ENCODE data around the gene PCDHGB4.

Gene PCDHGB4

DNA sequence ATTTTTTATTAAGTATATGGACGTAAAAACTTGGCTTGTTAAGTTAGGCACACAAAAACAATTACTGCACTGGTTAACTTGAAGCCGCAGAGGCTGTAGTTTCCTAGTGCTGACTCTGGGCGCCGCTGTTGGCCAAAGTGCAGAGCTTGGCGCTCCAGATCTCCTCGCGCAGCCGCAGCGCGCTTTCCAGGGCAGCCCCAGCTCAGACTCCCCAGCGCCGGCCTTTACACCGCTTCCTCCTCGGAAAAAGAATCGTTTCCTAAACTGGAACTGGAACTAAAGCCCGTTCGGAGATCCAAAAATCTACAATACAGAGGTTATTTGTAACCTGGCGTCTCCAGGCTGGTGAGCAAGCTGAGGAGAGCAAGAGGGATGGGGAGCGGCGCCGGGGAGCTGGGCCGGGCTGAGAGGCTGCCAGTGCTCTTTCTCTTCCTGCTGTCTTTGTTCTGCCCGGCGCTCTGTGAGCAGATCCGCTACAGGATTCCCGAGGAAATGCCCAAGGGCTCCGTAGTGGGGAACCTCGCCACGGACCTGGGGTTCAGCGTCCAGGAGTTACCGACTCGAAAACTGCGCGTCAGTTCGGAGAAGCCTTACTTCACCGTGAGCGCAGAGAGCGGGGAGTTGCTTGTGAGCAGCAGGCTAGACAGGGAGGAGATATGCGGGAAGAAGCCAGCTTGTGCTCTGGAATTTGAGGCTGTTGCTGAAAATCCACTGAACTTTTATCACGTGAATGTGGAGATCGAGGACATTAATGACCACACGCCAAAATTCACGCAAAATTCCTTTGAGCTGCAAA is 10.5 kb downstream of the PCDHGB4 start, which contains the start of gene PCDHGB5:
Gene PCDHGB5 (plus strand): TSS at position 192 of the 796 bp plus-strand sequence. CDS start 181 bp downstream, at position 373.
- peak; percentile 68 for DNase-seq (ENCODE audit: low read depth)
- peak within 1 kb of the TSS; percentile 49 for H3K4me3 ChIP-seq (ENCODE audit: low read depth, low read length)
- TF ChIP-seq, protein P1, sequence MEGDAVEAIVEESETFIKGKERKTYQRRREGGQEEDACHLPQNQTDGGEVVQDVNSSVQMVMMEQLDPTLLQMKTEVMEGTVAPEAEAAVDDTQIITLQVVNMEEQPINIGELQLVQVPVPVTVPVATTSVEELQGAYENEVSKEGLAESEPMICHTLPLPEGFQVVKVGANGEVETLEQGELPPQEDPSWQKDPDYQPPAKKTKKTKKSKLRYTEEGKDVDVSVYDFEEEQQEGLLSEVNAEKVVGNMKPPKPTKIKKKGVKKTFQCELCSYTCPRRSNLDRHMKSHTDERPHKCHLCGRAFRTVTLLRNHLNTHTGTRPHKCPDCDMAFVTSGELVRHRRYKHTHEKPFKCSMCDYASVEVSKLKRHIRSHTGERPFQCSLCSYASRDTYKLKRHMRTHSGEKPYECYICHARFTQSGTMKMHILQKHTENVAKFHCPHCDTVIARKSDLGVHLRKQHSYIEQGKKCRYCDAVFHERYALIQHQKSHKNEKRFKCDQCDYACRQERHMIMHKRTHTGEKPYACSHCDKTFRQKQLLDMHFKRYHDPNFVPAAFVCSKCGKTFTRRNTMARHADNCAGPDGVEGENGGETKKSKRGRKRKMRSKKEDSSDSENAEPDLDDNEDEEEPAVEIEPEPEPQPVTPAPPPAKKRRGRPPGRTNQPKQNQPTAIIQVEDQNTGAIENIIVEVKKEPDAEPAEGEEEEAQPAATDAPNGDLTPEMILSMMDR (conservative IDR thresholded peaks at IDR 0.05; ENCODE audit: low read depth, low read length): peak; percentile 67

DNA sequence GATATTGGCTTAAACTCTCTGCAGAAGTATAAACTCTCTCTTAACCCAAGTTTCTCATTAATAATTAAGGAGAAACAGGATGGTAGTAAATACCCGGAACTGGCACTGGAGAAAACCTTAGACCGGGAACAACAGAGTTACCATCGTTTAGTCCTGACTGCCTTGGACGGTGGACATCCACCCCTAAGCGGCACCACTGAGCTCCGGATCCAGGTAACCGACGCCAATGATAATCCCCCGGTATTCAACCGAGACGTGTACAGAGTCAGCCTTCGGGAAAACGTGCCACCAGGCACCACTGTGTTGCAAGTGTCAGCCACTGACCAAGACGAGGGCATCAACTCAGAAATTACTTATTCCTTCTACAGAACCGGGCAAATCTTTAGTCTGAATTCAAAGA is 11.1 kb downstream of the PCDHGB4 start:
- no peak for DNase-seq (ENCODE audit: low read depth)
- no peak overlapping the region for H3K4me3 ChIP-seq (ENCODE audit: low read depth, low read length)
- TF ChIP-seq, protein P1 (conservative IDR thresholded peaks at IDR 0.05; ENCODE audit: low read depth, low read length): no peak

DNA sequence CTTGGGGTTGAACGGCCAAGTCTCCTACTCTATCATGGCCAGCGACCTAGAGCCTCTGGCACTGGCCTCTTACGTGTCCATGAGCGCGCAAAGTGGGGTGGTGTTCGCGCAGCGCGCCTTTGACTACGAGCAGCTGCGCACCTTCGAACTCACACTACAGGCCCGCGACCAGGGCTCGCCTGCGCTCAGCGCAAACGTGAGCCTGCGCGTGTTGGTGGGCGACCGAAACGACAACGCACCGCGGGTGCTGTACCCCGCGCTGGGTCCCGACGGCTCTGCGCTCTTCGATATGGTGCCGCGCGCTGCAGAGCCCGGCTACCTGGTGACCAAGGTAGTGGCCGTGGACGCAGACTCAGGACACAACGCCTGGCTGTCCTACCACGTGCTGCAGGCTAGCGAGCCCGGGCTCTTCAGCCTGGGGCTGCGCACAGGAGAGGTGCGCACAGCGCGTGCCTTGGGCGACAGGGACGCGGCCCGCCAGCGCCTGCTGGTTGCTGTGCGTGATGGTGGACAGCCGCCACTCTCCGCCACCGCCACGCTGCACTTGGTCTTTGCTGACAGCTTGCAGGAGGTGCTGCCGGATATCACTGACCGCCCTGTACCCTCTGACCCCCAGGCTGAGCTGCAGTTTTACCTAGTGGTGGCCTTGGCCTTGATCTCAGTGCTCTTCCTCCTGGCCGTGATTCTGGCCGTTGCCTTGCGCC is 12.2 kb downstream of the PCDHGB4 start:
- no peak for DNase-seq (ENCODE audit: low read depth)
- no peak overlapping the region for H3K4me3 ChIP-seq (ENCODE audit: low read depth, low read length)
- TF ChIP-seq, protein P1 (conservative IDR thresholded peaks at IDR 0.05; ENCODE audit: low read depth, low read length): no peak

DNA sequence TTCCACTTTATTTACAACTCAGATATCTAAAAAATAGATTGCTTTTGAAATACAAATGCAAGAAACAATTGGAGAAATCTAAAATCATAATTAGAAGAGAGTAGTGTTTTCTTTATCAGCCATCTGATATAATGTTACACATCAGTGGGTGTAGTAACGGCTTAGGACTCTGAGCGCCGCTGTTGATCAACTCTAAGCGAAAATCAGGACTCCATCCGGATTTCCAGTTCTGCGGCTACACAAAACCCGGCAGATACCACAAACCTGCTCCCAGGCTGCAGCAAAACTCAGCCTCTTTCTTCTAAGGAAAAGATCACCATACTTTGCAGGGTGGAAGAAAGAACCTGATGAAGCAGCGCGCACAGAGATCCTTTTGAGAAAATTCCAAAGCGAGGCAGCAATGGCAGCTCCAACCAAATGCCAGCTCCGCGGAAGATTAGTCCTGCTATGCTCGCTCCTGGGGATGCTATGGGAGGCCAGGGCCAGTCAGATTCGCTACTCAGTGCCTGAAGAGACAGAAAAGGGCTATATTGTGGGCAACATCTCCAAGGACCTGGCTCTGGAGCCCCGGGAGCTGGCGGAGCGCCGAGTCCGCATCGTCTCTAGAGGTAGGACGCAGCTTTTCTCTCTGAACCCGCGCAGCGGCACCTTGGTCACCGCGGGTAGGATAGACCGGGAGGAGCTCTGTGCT is 15.2 kb downstream of the PCDHGB4 start, which contains the start of gene PCDHGA9:
Gene PCDHGA9 (plus strand): TSS at position 226 of the 691 bp plus-strand sequence. CDS start 175 bp downstream, at position 401.
- DNase-seq (ENCODE audit: low read depth): peak; percentile 43
- TF ChIP-seq, protein P1 (conservative IDR thresholded peaks at IDR 0.05; ENCODE audit: low read depth, low read length): peak; percentile 52
- H3K4me3 ChIP-seq (ENCODE audit: low read depth, low read length): peak within 1 kb of the TSS; percentile 38

DNA sequence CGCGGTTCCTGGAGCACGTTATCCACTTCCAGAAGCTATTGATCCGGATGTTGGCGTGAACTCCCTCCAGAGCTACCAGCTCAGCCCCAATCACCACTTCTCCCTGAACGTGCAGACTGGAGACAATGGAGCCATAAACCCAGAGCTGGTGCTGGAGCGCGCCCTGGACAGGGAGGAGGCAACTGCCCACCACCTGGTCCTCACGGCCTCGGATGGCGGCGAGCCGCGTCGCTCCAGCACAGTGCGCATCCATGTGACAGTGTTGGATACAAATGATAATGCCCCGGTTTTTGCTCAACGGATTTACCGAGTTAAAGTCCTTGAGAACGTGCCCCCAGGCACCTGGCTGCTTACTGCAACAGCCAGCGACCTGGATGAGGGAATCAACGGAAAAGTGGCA is 15.9 kb downstream of the PCDHGB4 start:
- no peak for DNase-seq (ENCODE audit: low read depth)
- TF ChIP-seq, protein P1 (conservative IDR thresholded peaks at IDR 0.05; ENCODE audit: low read depth, low read length): no peak
- H3K4me3 ChIP-seq (ENCODE audit: low read depth, low read length): no peak overlapping the region

DNA sequence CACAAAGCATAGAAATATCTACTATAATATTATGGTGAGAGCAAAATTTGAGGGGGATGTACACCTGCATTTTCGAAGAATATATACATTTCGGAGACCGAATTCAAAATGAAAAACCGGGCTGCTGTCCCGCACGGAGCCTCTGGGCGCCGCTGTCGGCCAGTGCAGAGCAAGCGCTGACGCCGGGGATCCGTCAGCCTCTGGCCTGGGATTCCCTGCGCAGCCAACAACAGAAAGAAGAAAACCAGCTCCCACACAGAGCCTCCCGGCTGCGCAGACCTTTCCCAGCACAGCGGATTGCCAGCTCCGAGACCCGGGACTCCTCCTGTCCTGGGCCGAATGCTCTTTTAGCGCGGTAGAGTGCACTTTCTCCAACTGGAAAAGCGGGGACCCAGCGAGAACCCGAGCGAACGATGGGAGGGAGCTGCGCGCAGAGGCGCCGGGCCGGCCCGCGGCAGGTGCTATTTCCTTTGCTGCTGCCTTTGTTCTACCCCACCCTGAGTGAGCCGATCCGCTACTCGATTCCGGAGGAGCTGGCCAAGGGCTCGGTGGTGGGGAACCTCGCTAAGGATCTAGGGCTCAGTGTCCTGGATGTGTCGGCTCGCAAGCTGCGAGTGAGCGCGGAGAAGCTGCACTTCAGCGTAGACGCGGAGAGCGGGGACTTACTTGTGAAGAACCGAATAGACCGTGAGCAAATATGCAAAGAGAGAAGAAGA is 20.4 kb downstream of the PCDHGB4 start, which contains the start of gene PCDHGB6:
Gene PCDHGB6 (plus strand): TSS at position 232 of the 716 bp plus-strand sequence. CDS start 182 bp downstream, at position 414.
- TF ChIP-seq, protein P1 (conservative IDR thresholded peaks at IDR 0.05; ENCODE audit: low read depth, low read length): peak; percentile 65
- peak within 1 kb of the TSS; percentile 40 for H3K4me3 ChIP-seq (ENCODE audit: low read depth, low read length)
- DNase-seq (ENCODE audit: low read depth): peak; percentile 50

All from choroid plexus epithelial cell (primary cell).